GM04503 (cell line): ENCODE data around the gene TTPAL.

ENCODE experiments used
- DNase-seq: peaks from one replicate; pipeline ENCODE4 v3.0.0-alpha.2; 2012; ENCODE audit warnings: low read depth

The TTPAL gene

GRCh38 chr20:44540834-44541233 lies 65.2 kb downstream of the TTPAL start:
- DNase-seq, result no peak

GRCh38 chr20:44541992-44542391 lies 66.3 kb downstream of the TTPAL start:
- DNase-seq, result no peak

GRCh38 chr20:44542890-44543289 lies 67.2 kb downstream of the TTPAL start:
- no peak for DNase-seq

GRCh38 chr20:44543358-44543757 lies 67.7 kb downstream of the TTPAL start:
- DNase-seq, result no peak
